Prostate gland (tissue), 2 donors: ENCODE measurements around the gene DRC7. TPM values are rescaled to one million over a fixed set of nuclear protein-coding genes. Genes with fewer than 3 reads are reported as not detected.

Experiments used
- DNase-seq: peaks from one replicate; pipeline ENCODE4 v3.0.0-alpha.2; 2019; ENCODE audit warnings: low spot score
- H3K27ac ChIP-seq, 2 donors: fragments of 200-600 bp; sonication (generic); 2 replicates each; pipeline ENCODE4 v1.5.1; 2017 to 2019
- H3K27me3 ChIP-seq: fragments of 200-600 bp; sonication (generic); replicated peaks from 2 replicates; pipeline ENCODE4 v1.5.1; 2019; ENCODE audit not compliant: insufficient read depth
- H3K36me3 ChIP-seq, 2 donors: fragments of 200-600 bp; sonication (generic); 1 replicate in 1 of 2; 2 replicates in 1 of 2; pipeline versions ENCODE4 v1.5.1 to v1.8.1; 2017 to 2019
- H3K4me1 ChIP-seq: fragments of 200-600 bp; sonication (generic); replicated peaks from 2 replicates; pipeline ENCODE4 v1.5.1; 2019
- H3K4me3 ChIP-seq, 2 donors: fragments of 200-600 bp; sonication (generic); 2 replicates each; pipeline ENCODE4 v1.5.1; 2017 to 2019
- H3K9me3 ChIP-seq: fragments of 200-600 bp; sonication (generic); 2 replicates; pipeline ENCODE4 v1.5.1; 2017
- CTCF ChIP-seq, 4 experiments: fragments of 200-600 bp in 2 of 4; fragments of 450-650 bp in 2 of 4; sonication (generic) in 2 of 4; IDR thresholded peaks; 1 replicate in 3 of 4; 2 replicates in 1 of 4; pipeline ENCODE4 v1.5.1; 2016 to 2019; ENCODE audit warnings: antibody characterized with exemption in 4 of 4, mild to moderate bottlenecking in 2 of 4, moderate library complexity in 2 of 4
- POLR2A ChIP-seq: fragments of 450-650 bp; IDR thresholded peaks from one replicate; pipeline ENCODE4 v1.6.1; 2016; ENCODE audit warnings: antibody characterized with exemption, mild to moderate bottlenecking
- POLR2AphosphoS5 ChIP-seq: sonication (generic); formaldehyde crosslinking; IDR thresholded peaks from one replicate; pipeline ENCODE4 v1.6.1; 2017; ENCODE audit warnings: antibody characterized with exemption
- whole genome bisulfite sequencing: methylation state at CpG from one replicate; pipeline ENCODE4 v1.1.5; 2018; 5-methylcytosine and 5-hydroxymethylcytosine counted together
- intact Hi-C: fragments of 100-400 bp; cut with DNase I; formaldehyde crosslinking; loops from one replicate; pipeline ENCODE4 v1.14.2; 2022
- total RNA-seq, 2 donors: library from RNA; depleted of rRNA; stranded (reverse); fragments of >200 nt; gene quantifications; one replicate each; pipeline ENCODE4 v1.1.0, GENCODE V29; 2016

DRC7 gene
- total RNA-seq, 2 donors from 2014 or later, result 5.5 TPM; not detected in 1

DNA sequence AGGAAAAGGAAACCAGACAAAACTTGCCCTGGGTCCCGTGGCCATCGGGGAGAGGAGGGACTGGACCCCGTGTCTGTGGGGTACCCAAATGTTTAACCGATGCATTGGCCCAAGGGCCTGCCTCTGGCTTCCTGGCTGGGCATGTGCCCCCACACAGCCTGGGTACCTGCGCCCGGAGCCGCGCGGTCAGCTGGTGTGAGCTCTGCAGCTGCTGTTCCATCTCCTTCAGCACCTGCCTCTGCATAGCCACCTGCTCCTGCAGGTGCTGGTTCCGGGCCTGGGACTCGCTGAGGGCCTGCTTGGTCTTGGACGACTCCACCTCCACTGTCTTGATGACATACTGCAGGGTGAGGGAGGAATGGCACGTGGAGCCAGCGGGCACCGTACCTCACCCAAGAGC is 75.8 kb downstream of the DRC7 start:
- Histone ChIP-seq H3K27me3 (no peaks in the 10 kb centered on the region), H3K4me3 (no peak overlapping the region), H3K9me3 (no peaks in the 10 kb centered on the region), H3K4me1 (no peaks in the 10 kb centered on the region), H3K36me3 (no peaks in the 10 kb centered on the region), H3K27ac (no peak overlapping the region)
- intact Hi-C loops, result no loop called here
- no peak for TF ChIP-seq CTCF (IDR thresholded peaks at IDR 0.05)
- TF ChIP-seq POLR2AphosphoS5, result no peak
- TF ChIP-seq POLR2A, result no peak
- DNase-seq, result no peak
- WGBS, result 92% methylated on average over 15 of the region's 15 CpGs

DNA sequence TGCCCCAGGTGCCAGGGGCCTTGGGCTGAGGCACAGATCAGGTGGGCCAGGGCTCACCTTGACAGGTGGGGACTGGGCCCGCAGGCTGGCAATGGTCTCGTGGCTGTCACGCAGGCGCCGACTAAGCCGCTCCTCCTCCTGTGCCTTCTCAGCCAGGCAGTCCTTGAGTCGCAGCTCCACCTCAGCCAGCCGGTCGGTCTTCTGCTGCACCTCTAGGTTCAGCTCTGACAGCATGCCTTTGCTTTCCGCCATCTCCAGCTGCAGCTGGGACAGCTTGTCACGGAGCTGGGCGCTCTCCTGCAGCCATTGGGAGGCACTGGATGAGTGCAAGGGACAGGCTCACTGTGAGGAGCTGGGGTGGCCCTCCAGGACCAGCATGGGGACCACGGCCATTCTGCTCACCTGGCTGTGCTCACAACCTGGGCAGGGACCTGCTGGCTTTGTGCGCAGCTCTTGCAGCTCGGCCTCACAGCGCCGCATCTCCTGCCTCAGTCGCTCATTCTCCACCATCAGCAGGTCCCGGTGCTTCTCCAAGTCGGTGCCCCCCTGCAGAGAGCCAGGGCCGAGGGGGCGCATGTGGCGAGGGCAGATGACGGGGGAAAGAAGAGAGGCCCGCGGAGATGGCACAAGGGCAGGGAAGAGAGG is 76.7 kb downstream of the DRC7 start:
- intact Hi-C loops, result no loop called here
- WGBS, result 96% methylated on average over 26 of the region's 26 CpGs
- Histone ChIP-seq H3K4me3 (no peak overlapping the region), H3K4me1 (no peaks in the 10 kb centered on the region), H3K36me3 (no peaks in the 10 kb centered on the region), H3K9me3 (no peaks in the 10 kb centered on the region), H3K27me3 (no peaks in the 10 kb centered on the region), H3K27ac (no peak overlapping the region)
- TF ChIP-seq POLR2A (no peak), CTCF (IDR thresholded peaks at IDR 0.05) (no peak), POLR2AphosphoS5 (no peak)
- no peak for DNase-seq

DNA sequence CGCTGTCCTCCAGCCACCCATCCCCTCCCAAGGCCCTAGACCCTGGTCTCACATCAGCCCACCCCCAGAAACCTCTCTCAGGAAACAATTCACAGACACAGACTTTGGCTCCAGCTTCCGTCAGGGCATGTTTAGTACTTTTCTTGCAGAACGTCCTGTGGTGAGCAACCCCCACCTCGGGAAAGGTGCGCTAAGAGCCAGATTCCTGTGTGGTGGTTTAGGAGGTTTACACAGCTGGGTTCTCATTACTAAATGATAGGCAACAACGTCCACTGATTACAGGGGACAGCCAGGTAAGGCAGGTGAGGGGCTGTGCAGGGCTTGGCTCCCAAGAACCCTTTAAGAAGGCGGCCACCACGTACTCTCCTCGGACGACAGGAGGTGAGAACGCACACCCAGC is 78.4 kb downstream of the DRC7 start:
- intact Hi-C loops, result no loop called here
- WGBS, result 59% methylated on average over 11 of the region's 11 CpGs
- TF ChIP-seq POLR2AphosphoS5 (no peak), POLR2A (no peak), CTCF (IDR thresholded peaks at IDR 0.05) (no peak)
- Histone ChIP-seq H3K27me3 (no peaks in the 10 kb centered on the region), H3K27ac (no peak overlapping the region), H3K9me3 (no peaks in the 10 kb centered on the region), H3K36me3 (no peaks in the 10 kb centered on the region), H3K4me1 (no peaks in the 10 kb centered on the region), H3K4me3 (no peak overlapping the region)
- no peak for DNase-seq

DNA sequence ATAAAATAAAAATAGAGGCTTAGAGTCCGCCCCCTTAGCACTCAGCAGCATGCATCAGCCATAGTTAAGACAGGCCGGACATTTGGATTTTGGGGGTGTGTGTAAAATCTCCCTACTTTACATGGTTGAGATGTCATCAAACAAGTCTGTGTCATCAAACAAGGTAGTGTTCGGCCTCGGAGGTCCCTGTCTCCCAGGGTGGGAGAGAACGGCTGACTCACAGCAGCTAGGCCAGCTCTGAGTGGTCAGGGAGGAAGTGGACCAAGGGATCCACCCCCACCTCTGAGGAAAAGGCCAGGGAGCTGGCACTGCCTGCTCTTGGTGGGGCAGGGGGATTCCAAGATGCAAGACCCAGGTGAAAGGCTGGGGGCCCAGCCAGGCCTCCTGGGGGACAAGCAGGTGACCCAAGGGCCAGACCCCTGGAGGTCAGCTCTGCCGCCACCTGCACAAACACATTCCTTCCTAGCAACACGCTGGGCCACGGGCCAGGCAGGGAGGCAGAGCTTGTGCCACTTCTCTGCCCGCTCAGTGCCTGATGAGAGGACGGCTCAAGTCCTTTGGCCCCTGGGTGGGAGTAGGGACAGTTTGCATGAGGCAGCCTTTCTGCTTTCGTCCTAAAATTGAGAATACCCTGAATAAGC is 79.2 kb downstream of the DRC7 start:
- Histone ChIP-seq H3K27me3 (no peaks in the 10 kb centered on the region), H3K36me3 (no peaks in the 10 kb centered on the region), H3K4me3 (no peak overlapping the region), H3K9me3 (no peaks in the 10 kb centered on the region), H3K4me1 (no peaks in the 10 kb centered on the region), H3K27ac (no peak overlapping the region)
- WGBS, result 89% methylated on average over 11 of the region's 11 CpGs
- intact Hi-C loops, result no loop called here
- no peak for TF ChIP-seq POLR2A
- no peak for TF ChIP-seq CTCF (IDR thresholded peaks at IDR 0.05)
- TF ChIP-seq POLR2AphosphoS5, result no peak
- no peak for DNase-seq
